AG10803 (cell line): ENCODE results near the gene ODC1.

Experiments
- DNase-seq: peaks from one replicate; pipeline ENCODE4 v3.0.0; 2010; ENCODE audit warnings: low read depth
- H3K4me3 ChIP-seq: 2 replicates; pipeline ENCODE4 v1.5.1; 2011; ENCODE audit warnings: mild to moderate bottlenecking, low read length, control low read depth
- TF ChIP-seq, protein P1 (sequence below): conservative IDR thresholded peaks from 2 replicates; pipeline ENCODE4 v1.5.1; 2011; ENCODE audit warnings: mild to moderate bottlenecking, low read length, control low read depth, inconsistent platforms

Gene ODC1

DNA sequence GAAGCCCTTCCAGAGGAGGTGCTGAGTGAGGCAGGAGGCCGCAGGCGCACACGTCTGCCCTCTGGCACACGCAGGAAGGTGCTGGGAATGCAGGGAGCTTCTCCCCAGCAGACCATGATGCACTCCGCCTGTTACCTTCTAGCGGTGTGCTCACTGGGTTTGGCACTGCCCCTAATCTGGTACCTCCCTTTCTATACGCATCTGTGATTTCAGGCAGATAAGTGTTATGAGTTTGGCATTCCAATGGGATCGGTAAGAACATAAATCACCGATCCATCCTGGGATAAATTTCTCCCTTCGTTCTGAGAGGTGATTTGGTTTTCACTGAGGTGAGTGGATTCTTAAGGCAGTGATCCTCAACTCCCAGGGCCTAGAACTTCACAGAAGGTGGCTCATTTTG is 34.6 kb downstream of the ODC1 start:
- H3K4me3 ChIP-seq = no peak overlapping the region
- TF ChIP-seq, protein P1, sequence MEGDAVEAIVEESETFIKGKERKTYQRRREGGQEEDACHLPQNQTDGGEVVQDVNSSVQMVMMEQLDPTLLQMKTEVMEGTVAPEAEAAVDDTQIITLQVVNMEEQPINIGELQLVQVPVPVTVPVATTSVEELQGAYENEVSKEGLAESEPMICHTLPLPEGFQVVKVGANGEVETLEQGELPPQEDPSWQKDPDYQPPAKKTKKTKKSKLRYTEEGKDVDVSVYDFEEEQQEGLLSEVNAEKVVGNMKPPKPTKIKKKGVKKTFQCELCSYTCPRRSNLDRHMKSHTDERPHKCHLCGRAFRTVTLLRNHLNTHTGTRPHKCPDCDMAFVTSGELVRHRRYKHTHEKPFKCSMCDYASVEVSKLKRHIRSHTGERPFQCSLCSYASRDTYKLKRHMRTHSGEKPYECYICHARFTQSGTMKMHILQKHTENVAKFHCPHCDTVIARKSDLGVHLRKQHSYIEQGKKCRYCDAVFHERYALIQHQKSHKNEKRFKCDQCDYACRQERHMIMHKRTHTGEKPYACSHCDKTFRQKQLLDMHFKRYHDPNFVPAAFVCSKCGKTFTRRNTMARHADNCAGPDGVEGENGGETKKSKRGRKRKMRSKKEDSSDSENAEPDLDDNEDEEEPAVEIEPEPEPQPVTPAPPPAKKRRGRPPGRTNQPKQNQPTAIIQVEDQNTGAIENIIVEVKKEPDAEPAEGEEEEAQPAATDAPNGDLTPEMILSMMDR = no peak

DNA sequence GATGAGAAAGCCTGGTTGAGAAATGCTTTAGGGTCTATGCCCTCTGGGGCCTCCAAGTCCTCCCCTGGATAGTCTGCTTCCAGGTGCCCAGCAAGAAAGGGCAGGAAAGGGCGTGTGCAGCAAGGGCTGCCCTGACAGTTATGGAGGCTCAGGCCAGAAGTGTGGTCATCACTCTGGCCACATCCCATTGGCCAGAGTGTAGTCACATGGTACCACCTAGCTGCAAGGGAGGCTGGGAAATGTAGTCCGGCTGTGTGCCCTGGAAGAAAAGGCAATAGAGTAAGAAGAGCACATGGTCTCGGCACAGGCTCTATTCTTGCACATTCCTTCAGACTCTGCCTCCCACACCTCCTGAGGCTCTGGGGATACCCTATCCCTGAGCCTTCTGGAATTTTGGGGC is 35.7 kb downstream of the ODC1 start:
- TF ChIP-seq, protein P1 = no peak

More for the DNA sequence above, 34.6 kb downstream of the ODC1 start:
- DNase-seq = no peak

DNA sequence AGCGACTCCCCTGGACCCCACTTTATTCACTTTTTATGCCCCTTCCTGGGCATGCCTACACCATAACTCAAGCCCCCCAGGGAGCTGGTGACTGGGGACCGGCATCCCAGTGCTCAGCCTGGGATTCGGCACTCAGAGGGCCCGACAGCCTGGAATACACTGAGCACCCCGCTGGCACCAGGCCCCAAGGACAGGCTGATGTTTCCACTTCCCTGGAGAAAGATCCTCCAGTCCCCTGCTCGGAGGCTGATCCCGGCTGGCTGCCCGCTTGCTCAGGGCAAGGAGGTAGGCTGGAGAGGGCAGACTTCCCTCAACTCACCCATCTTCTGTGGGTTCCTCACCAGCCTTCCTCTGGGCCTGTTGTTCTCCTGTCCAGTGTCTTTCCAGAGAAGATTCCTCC is 36.6 kb downstream of the ODC1 start:
- TF ChIP-seq, protein P1 = no peak
- no peak overlapping the region for H3K4me3 ChIP-seq
- DNase-seq = no peak

More for the DNA sequence above, 35.7 kb downstream of the ODC1 start:
- DNase-seq = peak; percentile 25
- no peak overlapping the region for H3K4me3 ChIP-seq

DNA sequence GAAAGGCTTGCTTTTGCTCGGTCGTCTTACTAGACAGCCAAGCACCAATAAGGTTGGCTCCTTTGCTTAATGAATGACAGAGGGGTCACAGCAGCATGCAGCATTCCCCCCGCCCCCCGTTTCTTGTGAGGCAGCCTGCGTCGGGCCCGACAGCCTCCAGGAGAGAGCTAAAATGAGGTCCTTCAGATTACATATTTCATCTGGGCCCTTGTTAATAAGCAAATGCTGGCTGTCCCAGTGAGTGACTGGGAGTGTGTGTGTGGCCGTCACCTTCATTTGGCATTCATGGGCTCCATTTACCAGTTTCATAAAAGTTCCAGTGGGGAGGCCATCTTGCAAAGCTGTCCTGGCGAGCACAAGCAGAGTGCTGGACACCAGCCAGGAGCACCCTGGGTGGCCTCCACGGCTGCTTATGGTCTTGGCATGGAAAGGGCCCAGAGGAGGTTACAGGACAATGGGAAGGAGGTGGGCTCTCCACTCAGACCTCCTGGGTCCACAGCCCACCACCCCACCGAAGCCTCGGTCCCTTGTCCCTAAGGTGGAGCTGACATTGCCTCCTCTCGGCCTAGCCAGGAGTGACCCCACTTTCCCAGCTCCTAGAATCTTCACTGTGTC is 37.2 kb downstream of the ODC1 start:
- no peak for DNase-seq
- TF ChIP-seq, protein P1 = no peak
- H3K4me3 ChIP-seq = no peak overlapping the region

DNA sequence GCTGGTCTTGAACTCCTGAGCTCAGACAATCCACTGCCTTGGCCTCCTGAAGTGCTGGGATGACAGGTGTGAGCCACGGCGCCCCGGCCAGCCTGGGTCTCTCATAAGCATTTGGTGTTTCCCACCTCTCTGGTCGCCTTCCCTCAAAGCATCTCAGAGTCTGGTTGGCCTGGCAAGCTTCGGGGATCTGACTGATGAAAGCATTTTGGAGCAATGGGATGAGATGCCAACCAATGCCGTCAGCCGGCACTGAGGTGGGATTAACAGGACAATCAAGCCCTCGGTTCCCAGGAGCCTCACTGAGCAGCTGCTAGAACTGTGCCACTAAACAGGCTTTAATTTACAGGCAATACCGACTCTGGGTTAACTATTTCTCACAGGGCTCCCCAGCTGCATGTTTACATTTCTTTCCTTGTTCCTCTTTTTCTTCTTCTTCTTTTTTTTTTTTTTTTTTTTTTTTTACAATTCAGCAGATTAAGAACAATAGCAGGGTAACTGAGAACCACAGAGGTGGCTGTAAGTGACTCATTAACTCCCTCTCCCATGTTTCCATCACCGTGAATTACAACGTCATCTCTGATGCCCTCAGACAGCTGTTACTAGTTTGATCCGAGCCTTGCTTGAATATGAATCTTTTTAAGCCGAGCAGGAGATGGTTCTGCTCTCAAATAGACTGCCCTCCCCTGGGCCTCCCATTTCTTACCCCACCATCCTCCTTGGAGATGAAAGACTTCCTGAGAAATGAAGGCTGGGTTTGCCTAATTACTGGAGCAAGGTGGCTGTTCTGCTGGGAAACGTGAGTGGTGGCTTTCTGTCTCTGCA is 37.9 kb downstream of the ODC1 start:
- TF ChIP-seq, protein P1 = no peak
- H3K4me3 ChIP-seq = no peak overlapping the region
- DNase-seq = no peak

DNA sequence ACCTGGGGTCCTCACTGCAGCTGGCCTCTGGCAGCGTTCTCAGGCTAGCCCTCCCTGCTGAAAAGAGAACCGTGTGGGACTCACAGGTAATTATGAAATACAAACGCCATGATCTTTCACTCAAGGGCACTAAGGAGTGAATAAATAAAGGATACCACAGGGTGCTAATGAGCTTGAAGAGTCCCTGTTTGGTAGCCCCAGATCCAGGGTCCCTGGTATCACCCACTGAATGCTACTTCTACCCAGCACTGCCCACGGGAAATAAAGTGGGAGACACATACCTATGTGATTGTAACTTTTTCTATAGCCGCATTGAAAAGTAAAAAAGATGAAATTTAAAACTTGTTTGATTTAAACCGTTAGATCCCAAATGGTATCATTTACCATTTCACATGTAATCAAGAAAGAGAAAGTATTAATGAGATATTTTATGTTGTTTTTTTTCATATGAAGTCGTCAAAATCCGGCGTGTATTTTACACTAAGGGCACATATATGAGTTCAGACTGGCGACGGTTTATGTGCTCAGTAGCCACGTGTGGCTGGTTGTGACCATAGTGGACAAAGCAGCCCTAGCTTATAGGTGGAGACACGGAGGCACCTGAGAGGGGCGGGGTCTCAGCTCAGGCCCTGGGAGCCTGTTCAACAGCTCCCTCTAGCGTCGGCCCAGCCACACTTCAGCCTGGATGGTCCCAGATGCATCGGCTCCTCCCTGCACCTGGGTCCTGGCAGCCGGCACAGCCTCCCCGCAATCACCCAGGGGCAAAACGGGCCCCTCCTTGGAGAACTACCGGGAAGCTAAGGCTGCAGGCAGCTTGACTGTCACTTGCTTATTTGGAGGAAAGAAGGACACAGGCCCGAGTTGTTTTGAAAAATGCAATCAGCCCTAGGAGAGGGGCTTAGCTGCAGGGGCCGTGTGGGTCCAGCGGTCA is 39.2 kb downstream of the ODC1 start:
- DNase-seq = peak; percentile 43
- H3K4me3 ChIP-seq = no peak overlapping the region

More for the DNA sequence above, 39.2 kb downstream of the ODC1 start:
- TF ChIP-seq, protein P1 = peak; percentile 90
